AG09319 (cell line): ENCODE results near the gene ENO3.

Experiments used
- DNase-seq: peaks from one replicate; pipeline ENCODE4 v3.0.0-alpha.2; 2010; ENCODE audit warnings: low read depth; ENCODE audit errors: extremely low read depth
- TF ChIP-seq, protein P1 (sequence below): IDR thresholded peaks from 2 replicates; pipeline ENCODE4 v1.5.1; 2011; ENCODE audit warnings: low read depth, mild to moderate bottlenecking, inconsistent platforms, low read length, moderate library complexity

The ENO3 gene

GRCh38 chr17:4947411-4948165 lies 3.3 kb upstream of the ENO3 start:
- TF ChIP-seq, protein P1, sequence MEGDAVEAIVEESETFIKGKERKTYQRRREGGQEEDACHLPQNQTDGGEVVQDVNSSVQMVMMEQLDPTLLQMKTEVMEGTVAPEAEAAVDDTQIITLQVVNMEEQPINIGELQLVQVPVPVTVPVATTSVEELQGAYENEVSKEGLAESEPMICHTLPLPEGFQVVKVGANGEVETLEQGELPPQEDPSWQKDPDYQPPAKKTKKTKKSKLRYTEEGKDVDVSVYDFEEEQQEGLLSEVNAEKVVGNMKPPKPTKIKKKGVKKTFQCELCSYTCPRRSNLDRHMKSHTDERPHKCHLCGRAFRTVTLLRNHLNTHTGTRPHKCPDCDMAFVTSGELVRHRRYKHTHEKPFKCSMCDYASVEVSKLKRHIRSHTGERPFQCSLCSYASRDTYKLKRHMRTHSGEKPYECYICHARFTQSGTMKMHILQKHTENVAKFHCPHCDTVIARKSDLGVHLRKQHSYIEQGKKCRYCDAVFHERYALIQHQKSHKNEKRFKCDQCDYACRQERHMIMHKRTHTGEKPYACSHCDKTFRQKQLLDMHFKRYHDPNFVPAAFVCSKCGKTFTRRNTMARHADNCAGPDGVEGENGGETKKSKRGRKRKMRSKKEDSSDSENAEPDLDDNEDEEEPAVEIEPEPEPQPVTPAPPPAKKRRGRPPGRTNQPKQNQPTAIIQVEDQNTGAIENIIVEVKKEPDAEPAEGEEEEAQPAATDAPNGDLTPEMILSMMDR = no peak
- DNase-seq = no peak

GRCh38 chr17:4948166-4948930 lies 2.6 kb upstream of the ENO3 start, which contains the start of gene PFN1:
PFN1 (minus strand) TSS chr17:4948530; CDS start chr17:4948394, 136 bp downstream.
- DNase-seq = peak; percentile 87
- TF ChIP-seq, protein P1 = no peak

DNA sequence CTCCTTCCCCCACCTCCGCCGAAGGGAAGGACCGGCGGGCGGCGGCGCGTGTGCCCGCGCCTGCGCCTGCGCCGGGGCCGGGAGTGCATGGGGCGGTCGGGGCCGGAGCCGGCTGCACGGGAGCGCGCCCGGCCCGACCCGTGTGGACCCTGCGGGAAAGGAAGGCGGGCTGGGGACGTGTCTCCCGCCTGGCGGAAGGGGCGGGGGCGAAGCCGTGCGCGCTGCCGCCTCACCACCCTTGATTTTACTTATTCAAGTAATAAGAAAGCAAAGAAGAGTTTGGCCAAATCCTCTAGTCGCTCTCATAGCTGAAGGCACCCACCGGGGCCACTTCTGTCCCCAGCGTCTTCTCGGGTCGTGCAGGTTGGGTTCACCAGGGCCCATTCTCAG lies 2.0 kb upstream of the ENO3 start:
- TF ChIP-seq, protein P1 = no peak
- DNase-seq = peak; percentile 75

GRCh38 chr17:4949321-4950074 lies 1.4 kb upstream of the ENO3 start:
- TF ChIP-seq, protein P1 = no peak
- DNase-seq = no peak

- TF ChIP-seq, protein P1 = no peak
- no peak for DNase-seq
These were observed 709 bp upstream of the ENO3 start for GRCh38 chr17:4950075-4950745.

DNA sequence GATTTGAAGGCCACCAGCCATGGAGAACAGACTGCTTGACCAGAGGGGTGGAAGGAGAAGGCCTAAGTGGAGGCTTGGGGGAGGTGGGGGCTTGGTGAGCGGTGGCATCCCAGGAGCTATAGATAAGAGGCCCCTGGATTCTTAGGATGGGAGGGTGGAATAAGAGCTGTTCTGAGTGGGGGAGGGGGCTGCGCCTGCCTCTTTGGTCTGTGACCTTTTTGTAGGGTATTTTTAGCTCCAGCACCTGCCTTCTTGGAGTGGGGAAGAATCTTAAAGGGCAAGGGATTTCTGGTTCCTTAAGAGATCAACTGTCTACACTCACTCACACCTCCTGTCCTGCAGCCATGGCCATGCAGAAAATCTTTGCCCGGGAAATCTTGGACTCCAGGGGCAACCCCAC lies 567 bp downstream of the ENO3 start:
- DNase-seq = no peak
- TF ChIP-seq, protein P1 = no peak
